ACC112 (cell line): Measurements from ENCODE around the gene NKAPL.

Experiments
- H2AFZ ChIP-seq: fragments of 200-600 bp; sonication (generic); one replicate; pipeline ENCODE4 v1.6.0; 2017; ENCODE audit warnings: antibody characterized with exemption, low read length; ENCODE audit not compliant: unreplicated experiment
- H3K27ac ChIP-seq: fragments of 200-600 bp; sonication (generic); 2 replicates; pipeline ENCODE4 v1.5.1; 2014; ENCODE audit warnings: low read depth, mild to moderate bottlenecking, antibody characterized with exemption, low read length, moderate library complexity
- H3K27me3 ChIP-seq: fragments of 200-600 bp; sonication (generic); 2 replicates; pipeline ENCODE4 v1.6.1; 2014; ENCODE audit warnings: mild to moderate bottlenecking, antibody characterized with exemption, low read length, moderate library complexity, mixed read lengths; ENCODE audit not compliant: insufficient read depth
- H3K36me3 ChIP-seq: fragments of 200-600 bp; sonication (generic); 2 replicates; pipeline ENCODE4 v1.6.1; 2016; ENCODE audit warnings: mild to moderate bottlenecking, antibody characterized with exemption, low read length, moderate library complexity, mixed read lengths; ENCODE audit not compliant: insufficient read depth
- H3K4me1 ChIP-seq: fragments of 200-600 bp; sonication (generic); one replicate; pipeline ENCODE4 v1.6.1; 2016; ENCODE audit warnings: low read length, mixed read lengths; ENCODE audit not compliant: insufficient read depth, unreplicated experiment, control insufficient read depth
- H3K4me3 ChIP-seq: fragments of 200-600 bp; sonication (generic); 2 replicates; pipeline ENCODE4 v1.5.1; 2014; ENCODE audit warnings: mild to moderate bottlenecking, low read depth, low read length
- H3K79me2 ChIP-seq: fragments of 200-600 bp; sonication (generic); one replicate; pipeline ENCODE4 v1.6.0; 2016; ENCODE audit warnings: low read length; ENCODE audit not compliant: control insufficient read depth, unreplicated experiment, insufficient read depth

The NKAPL gene

GRCh38 chr6:28269492-28269891 is 10.4 kb downstream of the NKAPL start:
- no peak overlapping the region for H3K4me3 ChIP-seq
- peak overlapping the region; percentile 81 for H3K27ac ChIP-seq
- H3K4me1 ChIP-seq = peaks cover 18% of the 10 kb centered on the region
- H3K79me2 ChIP-seq = peaks cover 25% of the 10 kb centered on the region
- peaks cover 3% of the 10 kb centered on the region; the same call in 1 of the 2 replicates for H3K36me3 ChIP-seq
- no peaks in the 10 kb centered on the region for H3K27me3 ChIP-seq
- no peak overlapping the region for H2AFZ ChIP-seq

- Histone ChIP-seq H3K79me2 (peaks cover 11% of the 10 kb centered on the region), H3K36me3 (peaks cover 28% of the 10 kb centered on the region), H3K4me3 (no peak overlapping the region), H3K27me3 (no peaks in the 10 kb centered on the region), H2AFZ (no peak overlapping the region), H3K27ac (no peak overlapping the region), H3K4me1 (peaks cover under 1% of the 10 kb centered on the region)
These were observed 15.8 kb downstream of the NKAPL start for GRCh38 chr6:28274888-28275287.

DNA sequence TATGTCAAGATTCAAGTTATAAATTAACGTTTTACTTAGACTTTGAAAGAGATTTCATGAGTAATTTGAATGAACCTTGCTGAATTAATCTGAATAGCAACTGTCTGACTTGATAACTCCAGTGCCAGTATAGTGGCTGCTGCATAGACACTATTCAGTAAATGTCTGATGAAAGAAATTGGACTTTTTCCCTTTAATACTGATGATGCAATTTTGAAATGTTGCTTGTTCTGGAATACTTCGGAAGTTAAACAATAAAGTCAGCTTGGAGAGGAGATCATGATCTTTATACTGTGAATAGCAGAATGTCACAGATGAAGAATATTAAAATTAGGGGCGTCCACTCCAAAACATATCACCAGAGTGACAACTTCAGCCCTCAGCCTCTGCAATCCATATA is 18.6 kb downstream of the NKAPL start:
- peaks cover 26% of the 10 kb centered on the region for H3K36me3 ChIP-seq
- no peaks in the 10 kb centered on the region for H3K27me3 ChIP-seq
- H2AFZ ChIP-seq = no peak overlapping the region
- H3K4me1 ChIP-seq = peaks cover 3% of the 10 kb centered on the region
- peaks cover 10% of the 10 kb centered on the region for H3K79me2 ChIP-seq
- no peak overlapping the region for H3K27ac ChIP-seq
- no peak overlapping the region for H3K4me3 ChIP-seq

DNA sequence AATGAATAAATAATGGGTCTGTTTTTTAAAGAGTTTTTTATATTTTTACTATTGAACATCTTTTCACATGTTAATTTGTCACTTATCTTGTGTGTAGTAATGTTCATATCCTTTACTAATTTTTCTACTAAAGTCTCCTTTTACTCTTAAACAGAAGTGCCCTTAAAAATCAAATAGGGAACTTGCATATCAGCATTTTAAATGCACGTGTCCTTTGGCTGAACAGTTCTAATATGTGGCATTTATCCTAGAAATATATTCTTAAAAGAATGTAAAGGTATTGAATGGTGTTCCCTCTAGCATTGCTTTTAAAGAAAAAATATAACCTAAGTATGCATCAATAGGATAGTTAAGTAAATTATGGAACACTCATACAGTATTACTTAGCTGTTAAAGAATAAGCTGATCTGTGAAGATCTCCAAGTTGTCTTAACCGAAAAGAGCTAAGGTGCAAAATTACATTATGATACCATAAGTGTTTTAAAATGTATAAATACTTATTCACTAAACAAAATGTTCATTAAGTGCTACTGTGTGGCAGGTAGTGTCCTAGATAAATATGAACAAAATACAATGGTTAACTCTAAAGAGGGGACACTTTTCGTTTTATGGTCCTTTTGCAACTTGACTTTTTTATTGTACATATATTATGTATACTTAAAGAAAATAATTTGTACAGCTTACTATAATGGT is 21.6 kb downstream of the NKAPL start:
- Histone ChIP-seq H3K27ac (no peak overlapping the region), H3K27me3 (no peaks in the 10 kb centered on the region), H3K4me3 (peak overlapping the region; percentile 89), H3K36me3 (peaks cover 39% of the 10 kb centered on the region), H3K4me1 (peaks cover 6% of the 10 kb centered on the region), H3K79me2 (peaks cover 14% of the 10 kb centered on the region), H2AFZ (peak overlapping the region; percentile 71)

GRCh38 chr6:28281288-28282064 is 22.4 kb downstream of the NKAPL start, which contains the start of gene PGBD1:
TSS of gene PGBD1 (plus strand) at chr6:28281572. CDS start at chr6:28283814, 2,242 bp downstream.
- peaks cover 14% of the 10 kb centered on the region for H3K79me2 ChIP-seq
- H3K36me3 ChIP-seq = peaks cover 37% of the 10 kb centered on the region
- peaks cover 6% of the 10 kb centered on the region for H3K4me1 ChIP-seq
- H3K27me3 ChIP-seq = no peaks in the 10 kb centered on the region
- peak within 1 kb of the TSS; percentile 89 for H3K4me3 ChIP-seq
- no peak within 1 kb of the TSS for H3K27ac ChIP-seq
- peak within 1 kb of the TSS; percentile 71 for H2AFZ ChIP-seq

GRCh38 chr6:28282926-28283325 is 23.8 kb downstream of the NKAPL start:
- Histone ChIP-seq H3K4me1 (peaks cover 6% of the 10 kb centered on the region), H3K79me2 (peaks cover 14% of the 10 kb centered on the region), H2AFZ (no peak overlapping the region), H3K27me3 (no peaks in the 10 kb centered on the region), H3K27ac (no peak overlapping the region), H3K36me3 (peaks cover 40% of the 10 kb centered on the region), H3K4me3 (peak overlapping the region; percentile 89)

DNA sequence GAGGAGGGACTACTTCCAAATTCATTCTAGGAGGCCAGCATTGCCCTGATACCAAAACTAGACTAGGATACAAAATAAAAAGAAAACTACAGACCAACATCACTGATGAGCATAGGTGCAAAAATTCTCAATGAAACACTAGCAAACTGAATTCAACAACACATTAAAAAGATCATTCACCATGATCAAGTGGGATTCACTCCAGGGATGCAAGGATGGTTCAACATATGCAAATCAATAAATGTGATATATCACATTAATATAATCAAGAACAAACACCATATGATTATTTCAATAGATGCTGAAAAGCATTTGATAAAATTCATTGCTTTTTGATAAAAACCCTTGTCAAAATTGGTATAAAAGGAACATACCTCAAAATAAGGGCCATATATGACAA is 32.5 kb downstream of the NKAPL start:
- Histone ChIP-seq H2AFZ (no peak overlapping the region), H3K27ac (no peak overlapping the region), H3K4me3 (no peak overlapping the region), H3K27me3 (no peaks in the 10 kb centered on the region), H3K4me1 (no peaks in the 10 kb centered on the region), H3K79me2 (no peaks in the 10 kb centered on the region), H3K36me3 (peaks cover 24% of the 10 kb centered on the region)

DNA sequence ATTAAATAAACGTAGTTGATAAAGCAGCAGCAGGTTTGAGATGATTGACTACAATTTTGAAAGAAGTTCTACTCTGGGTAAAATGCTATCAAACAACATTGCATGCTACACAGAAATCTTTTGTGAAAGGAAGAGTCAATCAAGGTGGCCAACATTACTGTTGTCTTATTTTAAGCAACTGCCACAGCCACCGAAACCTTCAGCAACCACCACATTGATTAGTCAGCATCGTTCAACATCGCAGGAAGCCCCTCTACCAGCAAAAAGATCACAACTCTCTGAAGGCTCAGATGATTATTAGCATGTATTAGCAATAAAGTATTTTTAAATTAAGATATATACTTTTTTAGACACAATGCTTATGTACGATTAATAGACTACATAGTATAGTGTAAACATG is 36.2 kb downstream of the NKAPL start:
- H3K27me3 ChIP-seq = no peaks in the 10 kb centered on the region
- H3K27ac ChIP-seq = no peak overlapping the region
- no peaks in the 10 kb centered on the region for H3K79me2 ChIP-seq
- no peak overlapping the region for H3K4me3 ChIP-seq
- H3K4me1 ChIP-seq = no peaks in the 10 kb centered on the region
- H2AFZ ChIP-seq = no peak overlapping the region
- H3K36me3 ChIP-seq = peaks cover 3% of the 10 kb centered on the region; the same call in 1 of the 2 replicates

DNA sequence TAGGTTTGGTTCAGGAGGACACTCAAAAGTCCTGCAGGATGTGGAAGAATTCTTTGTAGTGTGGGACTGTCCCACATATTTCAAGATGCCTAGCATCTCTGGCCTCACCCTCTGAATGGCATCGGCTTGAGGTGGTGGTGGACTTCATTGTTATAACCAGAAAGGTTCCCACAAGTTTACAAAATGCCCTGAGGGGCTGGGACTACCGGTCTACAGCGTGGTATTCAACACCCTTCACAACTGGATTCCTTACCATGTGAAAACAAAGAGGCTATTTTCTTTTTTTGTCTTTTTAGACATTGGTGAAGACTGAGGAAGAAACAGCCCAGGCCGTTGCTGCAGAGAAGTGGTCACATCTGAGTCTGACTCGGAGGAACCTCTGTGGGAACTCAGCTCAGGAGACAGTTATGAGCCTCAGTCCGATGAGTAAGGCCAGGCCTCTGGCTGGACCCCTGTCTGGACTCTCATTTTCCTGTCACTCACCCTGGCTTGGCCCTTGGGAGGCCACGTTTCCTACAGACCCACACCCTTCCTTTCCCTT is 37.5 kb downstream of the NKAPL start:
- H3K4me1 ChIP-seq = no peaks in the 10 kb centered on the region
- no peak overlapping the region for H3K4me3 ChIP-seq
- no peak overlapping the region for H3K27ac ChIP-seq
- H3K36me3 ChIP-seq = peaks cover 12% of the 10 kb centered on the region
- H3K27me3 ChIP-seq = no peaks in the 10 kb centered on the region
- H3K79me2 ChIP-seq = no peaks in the 10 kb centered on the region
- H2AFZ ChIP-seq = no peak overlapping the region

DNA sequence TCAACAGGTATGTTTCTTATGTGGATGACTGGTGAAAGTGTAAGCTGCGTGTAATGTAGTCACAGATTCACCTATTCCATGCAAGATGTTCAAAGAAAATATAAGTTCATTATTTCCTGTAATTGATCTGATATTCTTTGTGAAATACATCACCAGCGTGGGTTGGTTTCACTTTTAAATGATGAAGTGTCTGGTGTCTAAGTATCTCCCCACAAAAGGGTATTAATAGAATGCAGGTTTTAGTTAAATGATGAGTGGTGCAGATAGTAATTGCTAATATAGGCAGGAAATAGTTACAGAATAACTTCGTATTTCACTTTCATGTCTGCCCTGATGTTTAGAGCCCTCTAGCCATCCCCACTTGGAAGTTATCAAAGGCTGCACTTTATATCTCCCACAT is 44.5 kb downstream of the NKAPL start:
- Histone ChIP-seq H3K27ac (no peak overlapping the region), H3K4me3 (no peak overlapping the region), H3K79me2 (no peaks in the 10 kb centered on the region), H2AFZ (no peak overlapping the region), H3K27me3 (no peaks in the 10 kb centered on the region), H3K4me1 (no peaks in the 10 kb centered on the region), H3K36me3 (peaks cover 9% of the 10 kb centered on the region)
